Fibroblast of pulmonary artery (primary cell): ENCODE measurements around the gene IFT25.

Source experiments
- DNase-seq: peaks from one replicate; pipeline ENCODE4 v3.0.0-alpha.2; 2010; ENCODE audit warnings: low read depth
- H3K4me3 ChIP-seq: replicated peaks from 2 replicates; pipeline ENCODE4 v1.5.1; 2011; ENCODE audit warnings: low read depth, mild to moderate bottlenecking, control low read depth, low read length, moderate library complexity
- CTCF ChIP-seq: IDR thresholded peaks from 2 replicates; pipeline ENCODE4 v1.5.1; 2011; ENCODE audit warnings: mild to moderate bottlenecking, control low read depth, low read length, inconsistent platforms; ENCODE audit errors: missing control alignments

The IFT25 gene

GRCh38 chr1:53895421-53895820 lies 50.1 kb downstream of the IFT25 start:
- no peak for DNase-seq
- no peak for TF ChIP-seq CTCF
- H3K4me3 ChIP-seq = no peak overlapping the region

GRCh38 chr1:53894644-53895043 lies 50.9 kb downstream of the IFT25 start:
- no peak for TF ChIP-seq CTCF
- DNase-seq = no peak
- no peak overlapping the region for H3K4me3 ChIP-seq

GRCh38 chr1:53893999-53894636 lies 51.4 kb downstream of the IFT25 start, which contains the start of gene DIO1:
Gene DIO1 (plus strand): TSS chr1:53894187. CDS start chr1:53894211, 24 bp downstream.
- TF ChIP-seq CTCF = no peak

GRCh38 chr1:53892911-53893310 lies 52.6 kb downstream of the IFT25 start:
- no peak for TF ChIP-seq CTCF
- H3K4me3 ChIP-seq = no peak overlapping the region
- no peak for DNase-seq

More at GRCh38 chr1:53893999-53894636, 51.4 kb downstream of the IFT25 start, which contains the start of gene DIO1:
- no peak within 1 kb of the TSS for H3K4me3 ChIP-seq
- no peak for DNase-seq

GRCh38 chr1:53891678-53892077 lies 53.8 kb downstream of the IFT25 start:
- DNase-seq = no peak
- TF ChIP-seq CTCF = no peak
- H3K4me3 ChIP-seq = no peak overlapping the region

- no peak for TF ChIP-seq CTCF
- H3K4me3 ChIP-seq = no peak overlapping the region
- no peak for DNase-seq
Observed at GRCh38 chr1:53891018-53891417, 54.5 kb downstream of the IFT25 start.

GRCh38 chr1:53890522-53890941 lies 55.0 kb downstream of the IFT25 start:
- no peak for DNase-seq
- no peak for TF ChIP-seq CTCF
- no peak overlapping the region for H3K4me3 ChIP-seq
